Naive thymus-derived CD4-positive, alpha-beta T cell (primary cell): Measurements from ENCODE around the gene FHIT. TPM values are rescaled to one million over a fixed set of nuclear protein-coding genes. Genes with fewer than 3 reads are reported as not detected.

Source experiments
- ATAC-seq: fragments of 150-1000 bp; cut with Tn5 transposase; 2 replicates; pipeline ENCODE4 v1.10.0; 2021; ENCODE audit warnings: mild to moderate bottlenecking, moderate library complexity
- CTCF ChIA-PET: fragments of 350-600 bp; sonication (Branson Sonifier 250); formaldehyde crosslinking; loops from one replicate; lab custom pipeline; 2021; ENCODE audit warnings: antibody characterized with exemption; lab: Charles Lee
- POLR2A ChIA-PET: fragments of 350-600 bp; sonication (Branson Sonifier 250); formaldehyde crosslinking; loops from one replicate; lab custom pipeline; 2021; ENCODE audit warnings: antibody characterized with exemption, inconsistent platforms; lab: Charles Lee
- DNase-seq, 9 donors: peaks; one replicate each; pipeline versions ENCODE4 v3.0.0 to v3.0.0-alpha.2; 2020 to 2022; ENCODE audit warnings: mixed read lengths in 1 of 9
- H3K27ac ChIP-seq: one replicate; pipeline ENCODE4 v1.7.0; 2013; ENCODE audit warnings: mild to moderate bottlenecking, low read depth, low read length, moderate library complexity
- H3K27me3 ChIP-seq, 2 donors: one replicate each; pipeline ENCODE4 v1.7.0; 2013; ENCODE audit warnings: low read length in 2 of 2, mild to moderate bottlenecking in 2 of 2, moderate library complexity in 2 of 2; ENCODE audit not compliant: control insufficient read depth in 2 of 2, insufficient read depth in 2 of 2
- H3K36me3 ChIP-seq, 3 experiments: 1 replicate in 2 of 3; 2 replicates in 1 of 3; pipeline ENCODE4 v1.7.0; 2013; ENCODE audit warnings: low read length in 3 of 3, mild to moderate bottlenecking in 3 of 3, moderate library complexity in 1 of 3; ENCODE audit not compliant: insufficient read depth in 3 of 3, control insufficient read depth in 2 of 3
- H3K4me1 ChIP-seq, 2 donors: one replicate each; pipeline ENCODE4 v1.7.0; 2013; ENCODE audit warnings: low read length in 2 of 2, mild to moderate bottlenecking in 2 of 2, moderate library complexity in 1 of 2; ENCODE audit not compliant: control insufficient read depth in 2 of 2, insufficient read depth in 2 of 2
- H3K4me3 ChIP-seq: 2 replicates; pipeline ENCODE4 v1.7.0; 2013; ENCODE audit warnings: mild to moderate bottlenecking, low read length
- H3K9me3 ChIP-seq, 3 experiments: 1 replicate in 2 of 3; 2 replicates in 1 of 3; pipeline ENCODE4 v1.7.0; 2013; ENCODE audit warnings: low read length in 3 of 3; ENCODE audit not compliant: control insufficient read depth in 2 of 3
- H3K27ac Mint-ChIP-seq, 9 donors: one replicate each; pipeline ENCODE4 v1.8.0; 2020 to 2022; ENCODE audit warnings: mixed read lengths in 9 of 9, mild to moderate bottlenecking in 8 of 9, moderate library complexity in 5 of 9, inconsistent platforms in 2 of 9
- H3K27me3 Mint-ChIP-seq, 5 donors: one replicate each; pipeline ENCODE4 v1.8.0; 2021 to 2022; ENCODE audit warnings: mixed read lengths in 5 of 5, mild to moderate bottlenecking in 1 of 5
- H3K36me3 Mint-ChIP-seq, 5 donors: one replicate each; pipeline ENCODE4 v1.8.0; 2020 to 2022; ENCODE audit warnings: mixed read lengths in 5 of 5, mild to moderate bottlenecking in 3 of 5, inconsistent platforms in 1 of 5
- H3K4me1 Mint-ChIP-seq, 7 donors: one replicate each; pipeline ENCODE4 v1.8.0; 2020 to 2022; ENCODE audit warnings: mixed read lengths in 7 of 7, mild to moderate bottlenecking in 3 of 7, inconsistent platforms in 1 of 7
- H3K4me3 Mint-ChIP-seq, 10 donors: one replicate each; pipeline ENCODE4 v1.8.0; 2020 to 2022; ENCODE audit warnings: mild to moderate bottlenecking in 10 of 10, mixed read lengths in 10 of 10, moderate library complexity in 6 of 10, inconsistent platforms in 2 of 10
- H3K9me3 Mint-ChIP-seq, 11 donors: one replicate each; pipeline ENCODE4 v1.8.0; 2020 to 2022; ENCODE audit warnings: mixed read lengths in 11 of 11, mild to moderate bottlenecking in 4 of 11, inconsistent platforms in 1 of 11, moderate library complexity in 1 of 11
- intact Hi-C, 2 donors: fragments of 100-400 bp; cut with micrococcal nuclease; formaldehyde crosslinking; loops; one replicate each; pipeline ENCODE4 v1.15.1; 2023
- polyA plus RNA-seq, 2 donors: library from polyadenylated mRNA; unstranded; fragments of 300-500 nt; fragmentation: Illumina TruSeq; gene quantifications; one replicate each; pipeline ENCODE4 v1.2.3, GENCODE V29; 2021
- total RNA-seq, 6 experiments: library from RNA in 5 of 6; stranded (reverse) in 5 of 6; gene quantifications; 1 replicate in 5 of 6; 2 replicates in 1 of 6; pipeline ENCODE4 v1.2.3 and lab custom pipeline; 2021 to 2026

Gene FHIT
- total and polyA plus RNA-seq, 7 experiments from 2014 or later = 51.2 to 230 (median 152) TPM

DNA sequence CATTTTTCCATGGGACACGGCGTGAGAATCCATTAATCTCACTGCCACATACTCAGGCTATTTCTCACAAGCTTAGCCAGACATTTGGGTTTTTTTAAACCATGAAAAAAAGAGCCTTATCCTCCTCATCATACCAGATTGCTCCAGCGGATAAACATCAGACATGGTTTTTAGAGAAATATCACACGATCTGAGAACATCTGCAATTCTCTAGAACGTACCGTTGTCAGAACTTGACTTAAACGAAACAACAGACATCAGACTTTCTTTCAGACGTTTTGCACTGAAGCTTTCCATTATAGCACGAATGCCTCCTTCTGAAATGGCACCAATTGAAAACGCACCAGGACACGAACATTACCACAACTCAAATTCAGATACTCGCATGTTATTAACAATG lies 1457.3 kb downstream of the FHIT start:
- H3K4me1 ChIP-seq = no peaks in the 10 kb centered on the region
- peaks cover 5 to 60% (median 37%) of the 10 kb centered on the region in 5 donors for H3K36me3 Mint-ChIP-seq
- no peak overlapping the region for H3K27ac ChIP-seq
- H3K27ac Mint-ChIP-seq = peak overlapping the region in 2 of 9 donors; percentile 13 to 21
- peaks cover 0 to 7% (median 0%) of the 10 kb centered on the region in 11 donors for H3K9me3 Mint-ChIP-seq
- ChIA-PET POLR2A (no interaction called here), CTCF (no interaction called here)
- H3K9me3 ChIP-seq = no peaks in the 10 kb centered on the region
- no peaks in the 10 kb centered on the region for H3K27me3 Mint-ChIP-seq
- no peak overlapping the region for H3K4me3 Mint-ChIP-seq
- ATAC-seq (no peak), DNase-seq (no peak)
- peaks cover 13 to 78% (median 66%) of the 10 kb centered on the region in 7 donors for H3K4me1 Mint-ChIP-seq
- peaks cover 0 to 4% (median 0%) of the 10 kb centered on the region in 3 experiments for H3K36me3 ChIP-seq
- no peak overlapping the region for H3K4me3 ChIP-seq
- intact Hi-C loops = no loop called here
- H3K27me3 ChIP-seq = no peaks in the 10 kb centered on the region

DNA sequence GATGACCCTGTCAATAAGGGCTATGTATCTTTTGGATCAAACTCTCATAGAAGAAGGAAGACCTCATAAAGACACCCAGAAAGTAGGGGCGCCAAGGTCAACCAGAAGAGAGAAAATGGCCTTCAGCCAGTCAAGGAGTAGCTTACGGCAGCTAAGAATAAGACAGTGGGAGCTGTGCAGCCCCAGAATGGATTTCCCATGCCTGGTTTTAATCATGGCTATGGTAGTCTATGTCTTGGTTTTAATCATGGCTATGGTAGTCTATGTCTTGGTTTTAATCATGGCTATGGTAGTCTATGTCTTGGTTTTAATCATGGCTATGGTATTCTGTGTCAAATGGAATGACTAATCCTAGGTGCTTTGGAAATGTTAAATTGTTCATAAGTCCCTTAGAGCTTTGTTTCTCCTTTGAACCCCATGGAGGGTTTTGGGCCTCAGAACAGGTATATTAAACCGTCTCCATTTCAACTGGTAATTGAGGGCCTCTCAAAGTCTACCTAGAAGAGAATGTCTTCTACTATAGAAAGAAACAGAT lies 1459.4 kb downstream of the FHIT start:
- ATAC-seq (no peak), DNase-seq (no peak)
- Histone ChIP-seq H3K4me1 (no peaks in the 10 kb centered on the region), H3K36me3 (peaks cover 0 to 8% (median 0%) of the 10 kb centered on the region in 3 experiments), H3K9me3 (no peaks in the 10 kb centered on the region), H3K27ac (no peak overlapping the region), H3K4me3 (no peak overlapping the region), H3K27me3 (no peaks in the 10 kb centered on the region)
- Mint-ChIP-seq H3K9me3 (peaks cover 0 to 6% (median 0%) of the 10 kb centered on the region in 11 donors), H3K4me1 (peaks cover 15 to 86% (median 76%) of the 10 kb centered on the region in 7 donors), H3K27ac (no peak overlapping the region), H3K36me3 (peaks cover 5 to 71% (median 53%) of the 10 kb centered on the region in 5 donors), H3K4me3 (no peak overlapping the region), H3K27me3 (no peaks in the 10 kb centered on the region)
- ChIA-PET CTCF (interaction anchor here (0.7 kb wide), 1 partner anchor 41 kb away, joined by 3 read pairs; no protein-coding TSS in a partner anchor), POLR2A (interaction anchor here (0.6 kb wide), 1 partner anchor 19 kb away, joined by 4 read pairs; no protein-coding TSS in a partner anchor)
- intact Hi-C loops = loop anchor here in 1 of 2 donors (2.0 kb wide), 1 partner anchor 19 kb away; no protein-coding TSS in a partner anchor

DNA sequence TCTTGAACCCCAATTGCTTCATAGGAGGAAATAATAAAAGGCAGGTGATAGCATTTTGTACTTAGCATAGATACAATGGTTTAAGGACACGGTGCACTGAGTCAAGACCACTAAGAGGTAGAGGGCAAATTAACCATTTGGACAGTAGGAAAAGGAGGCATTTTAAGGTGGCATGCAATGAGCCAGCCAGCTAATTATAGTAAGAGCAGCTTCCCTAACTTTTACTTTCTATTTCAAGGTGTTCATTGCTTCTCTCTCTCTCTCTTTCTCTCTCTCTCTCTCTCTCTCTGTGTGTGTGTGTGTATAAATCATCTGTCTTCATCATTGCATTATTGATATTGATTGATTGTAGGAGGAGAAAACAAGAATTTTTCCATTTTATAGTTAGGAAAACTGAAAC lies 1461.0 kb downstream of the FHIT start:
- Mint-ChIP-seq H3K27me3 (no peaks in the 10 kb centered on the region), H3K9me3 (peaks cover 0 to 10% (median 0%) of the 10 kb centered on the region in 11 donors), H3K36me3 (peaks cover 5 to 76% (median 62%) of the 10 kb centered on the region in 5 donors), H3K4me3 (peak overlapping the region in 2 of 10 donors; percentile 8 to 34), H3K4me1 (peaks cover 12 to 88% (median 77%) of the 10 kb centered on the region in 7 donors), H3K27ac (peak overlapping the region in 4 of 9 donors; percentile 6 to 17 (median 10))
- ChIA-PET POLR2A (no interaction called here), CTCF (interaction anchor here (0.7 kb wide), 1 partner anchor 372 kb away, joined by 3 read pairs; no protein-coding TSS in a partner anchor)
- H3K27me3 ChIP-seq = no peaks in the 10 kb centered on the region
- ATAC-seq (no peak), DNase-seq (no peak)
- no peak overlapping the region for H3K4me3 ChIP-seq
- H3K9me3 ChIP-seq = no peaks in the 10 kb centered on the region
- intact Hi-C loops = loop anchor here in 1 of 2 donors (2.0 kb wide), 1 partner anchor 17 kb away; no protein-coding TSS in a partner anchor
- H3K4me1 ChIP-seq = no peaks in the 10 kb centered on the region
- H3K36me3 ChIP-seq = peaks cover 0 to 21% (median 0%) of the 10 kb centered on the region in 3 experiments
- H3K27ac ChIP-seq = no peak overlapping the region

DNA sequence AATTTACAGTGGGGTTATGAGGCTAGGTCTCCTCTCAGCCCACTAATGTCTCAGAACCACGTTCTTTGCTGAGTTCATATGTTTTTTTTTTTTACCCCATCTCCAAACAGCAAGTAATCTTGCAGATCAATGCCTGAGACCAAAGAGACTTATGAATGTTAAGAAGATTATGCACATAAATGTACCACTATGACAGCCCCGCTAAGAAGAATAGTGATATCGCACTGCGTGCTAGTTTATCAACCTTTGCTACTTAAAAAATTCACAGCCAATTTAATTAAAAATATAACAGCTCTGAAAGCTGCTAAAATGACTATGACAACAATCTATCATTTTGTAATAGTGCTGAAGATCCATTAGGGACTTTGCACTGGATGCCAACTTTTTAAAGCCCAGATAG lies 1462.5 kb downstream of the FHIT start:
- DNase-seq = no peak
- H3K4me3 Mint-ChIP-seq = no peak overlapping the region
- H3K9me3 Mint-ChIP-seq = peaks cover 0 to 10% (median 0%) of the 10 kb centered on the region in 11 donors
- peaks cover 5 to 80% (median 65%) of the 10 kb centered on the region in 5 donors for H3K36me3 Mint-ChIP-seq
- H3K9me3 ChIP-seq = no peaks in the 10 kb centered on the region
- H3K36me3 ChIP-seq = peaks cover 0 to 21% (median 0%) of the 10 kb centered on the region in 3 experiments
- intact Hi-C loops = no loop called here
- no peaks in the 10 kb centered on the region for H3K27me3 ChIP-seq
- no peak overlapping the region for H3K4me3 ChIP-seq
- POLR2A ChIA-PET = no interaction called here
- H3K27ac ChIP-seq = no peak overlapping the region
- no peaks in the 10 kb centered on the region for H3K27me3 Mint-ChIP-seq
- peaks cover 15 to 90% (median 78%) of the 10 kb centered on the region in 7 donors for H3K4me1 Mint-ChIP-seq
- no peak overlapping the region for H3K27ac Mint-ChIP-seq
- H3K4me1 ChIP-seq = peaks cover 0 to 8% of the 10 kb centered on the region in 2 donors
- CTCF ChIA-PET = no interaction called here
- ATAC-seq = no peak

DNA sequence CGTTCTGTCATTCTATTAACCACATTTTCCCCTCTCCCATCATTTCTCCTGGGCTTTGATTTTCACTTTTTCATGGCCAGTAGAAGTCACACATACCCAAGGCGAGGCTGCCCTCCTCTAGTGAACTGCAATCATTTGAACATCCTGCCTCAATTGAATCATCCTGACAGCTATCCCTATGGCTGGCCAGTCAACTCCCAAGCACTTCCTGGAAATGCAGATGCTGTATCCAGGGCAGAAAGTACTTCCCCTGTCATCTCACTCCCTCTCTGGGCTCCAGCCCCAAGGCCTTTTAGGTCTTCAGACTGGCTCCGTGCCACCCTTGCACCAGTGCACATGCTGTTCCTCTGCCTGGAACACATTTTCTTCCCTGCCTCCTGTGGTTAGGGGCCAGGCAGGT lies 1463.1 kb downstream of the FHIT start:
- H3K27me3 ChIP-seq = no peaks in the 10 kb centered on the region
- Mint-ChIP-seq H3K36me3 (peaks cover 5 to 79% (median 64%) of the 10 kb centered on the region in 5 donors), H3K4me3 (peak overlapping the region in 1 of 10 donors; percentile 16), H3K27me3 (no peaks in the 10 kb centered on the region), H3K4me1 (peaks cover 19 to 90% (median 78%) of the 10 kb centered on the region in 7 donors), H3K27ac (peak overlapping the region in 2 of 9 donors; percentile 62), H3K9me3 (peaks cover 0 to 10% (median 0%) of the 10 kb centered on the region in 11 donors)
- CTCF ChIA-PET = no interaction called here
- no peak overlapping the region for H3K4me3 ChIP-seq
- peaks cover 0 to 21% (median 0%) of the 10 kb centered on the region in 3 experiments for H3K36me3 ChIP-seq
- ATAC-seq (no peak), DNase-seq (no peak)
- no peak overlapping the region for H3K27ac ChIP-seq
- peaks cover 0 to 11% of the 10 kb centered on the region in 2 donors for H3K4me1 ChIP-seq
- POLR2A ChIA-PET = no interaction called here
- no peaks in the 10 kb centered on the region for H3K9me3 ChIP-seq
- intact Hi-C loops = no loop called here

DNA sequence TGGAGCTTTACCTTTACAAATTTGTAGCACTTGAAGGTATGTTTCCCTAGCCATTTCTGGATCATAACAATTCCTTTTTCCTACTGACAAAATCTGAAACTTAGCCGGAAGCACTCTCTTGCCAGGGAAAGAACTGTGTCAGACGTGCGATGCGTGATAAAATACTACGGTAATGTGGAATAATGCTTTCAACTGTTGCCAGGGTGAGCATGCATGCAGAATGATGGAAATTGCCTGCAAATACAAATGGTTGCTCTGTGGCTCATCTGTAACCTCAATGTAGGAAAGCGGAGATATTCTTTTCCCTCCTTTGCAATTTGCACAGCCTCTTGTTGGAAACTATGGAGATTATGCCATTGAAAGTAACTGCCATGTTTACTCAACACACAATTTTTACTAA lies 1464.9 kb downstream of the FHIT start:
- H3K4me1 ChIP-seq = peaks cover 0 to 11% of the 10 kb centered on the region in 2 donors
- no peak overlapping the region for H3K27ac ChIP-seq
- no peak overlapping the region for H3K4me3 Mint-ChIP-seq
- H3K4me1 Mint-ChIP-seq = peaks cover 19 to 79% (median 72%) of the 10 kb centered on the region in 7 donors
- POLR2A ChIA-PET = no interaction called here
- H3K27me3 Mint-ChIP-seq = no peaks in the 10 kb centered on the region
- DNase-seq (no peak), ATAC-seq (no peak)
- intact Hi-C loops = no loop called here
- peaks cover 0 to 10% (median 0%) of the 10 kb centered on the region in 11 donors for H3K9me3 Mint-ChIP-seq
- H3K36me3 Mint-ChIP-seq = peaks cover 5 to 78% (median 69%) of the 10 kb centered on the region in 5 donors
- H3K4me3 ChIP-seq = no peak overlapping the region
- H3K27ac Mint-ChIP-seq = no peak overlapping the region
- CTCF ChIA-PET = no interaction called here
- H3K27me3 ChIP-seq = no peaks in the 10 kb centered on the region
- no peaks in the 10 kb centered on the region for H3K9me3 ChIP-seq
- peaks cover 0 to 21% (median 0%) of the 10 kb centered on the region in 3 experiments for H3K36me3 ChIP-seq
